GM12801 (cell line): Measurements from ENCODE around the gene PNPT1.

Experiments
- TF ChIP-seq, protein P1 (sequence below): IDR thresholded peaks from one replicate; pipeline ENCODE4 v1.5.1; 2011; ENCODE audit warnings: control low read depth; ENCODE audit not compliant: insufficient read length; ENCODE audit errors: extremely low read depth

The PNPT1 gene

DNA sequence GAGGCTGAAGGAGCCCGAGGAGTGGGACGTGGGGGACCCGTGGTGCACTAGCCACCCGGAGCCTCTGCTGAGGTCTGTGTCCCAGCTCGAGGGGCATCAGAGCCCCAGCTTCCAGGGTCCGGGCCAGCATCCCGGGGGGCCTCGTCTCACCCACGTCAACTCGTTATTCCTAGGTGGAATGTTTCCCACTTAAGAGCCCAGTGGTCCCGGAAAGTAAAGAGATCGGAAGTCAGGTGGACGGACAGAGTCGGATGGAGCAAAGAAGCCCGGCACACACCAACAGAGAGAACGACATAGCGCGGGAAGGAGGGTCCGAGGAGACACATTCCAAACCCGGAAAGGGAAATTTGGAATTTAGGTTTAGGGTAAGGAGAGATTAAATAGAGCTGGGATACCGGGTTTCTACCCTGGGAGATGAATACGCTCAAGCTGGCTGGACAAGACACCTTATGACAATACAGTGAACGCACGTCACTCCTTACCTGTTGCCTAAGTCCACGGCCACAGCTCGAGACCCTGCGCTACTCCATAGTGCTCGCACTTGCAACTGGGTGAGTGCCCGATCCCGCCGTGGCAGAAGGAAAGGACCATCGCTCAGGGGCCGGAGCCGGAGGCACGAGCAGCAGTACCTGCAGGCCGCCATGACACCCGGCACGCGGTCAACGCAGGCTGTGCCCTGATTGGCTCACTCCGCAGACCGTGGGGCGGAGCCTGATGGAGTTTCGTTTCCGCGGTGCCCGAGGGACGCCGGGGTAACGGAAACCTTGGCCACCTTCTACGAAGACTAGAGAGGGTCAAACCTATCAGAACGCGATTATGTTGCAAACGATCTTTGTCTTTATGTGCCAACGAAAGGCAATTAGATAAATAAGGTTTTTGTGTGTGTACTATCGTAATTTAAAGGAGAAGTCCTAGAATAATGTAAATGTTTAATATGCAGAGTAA is at the start of gene PNPT1:
TSS of gene PNPT1 (minus strand) at position 664 of the 945 bp plus-strand sequence. CDS start at position 643, 21 bp downstream.
- TF ChIP-seq, protein P1, sequence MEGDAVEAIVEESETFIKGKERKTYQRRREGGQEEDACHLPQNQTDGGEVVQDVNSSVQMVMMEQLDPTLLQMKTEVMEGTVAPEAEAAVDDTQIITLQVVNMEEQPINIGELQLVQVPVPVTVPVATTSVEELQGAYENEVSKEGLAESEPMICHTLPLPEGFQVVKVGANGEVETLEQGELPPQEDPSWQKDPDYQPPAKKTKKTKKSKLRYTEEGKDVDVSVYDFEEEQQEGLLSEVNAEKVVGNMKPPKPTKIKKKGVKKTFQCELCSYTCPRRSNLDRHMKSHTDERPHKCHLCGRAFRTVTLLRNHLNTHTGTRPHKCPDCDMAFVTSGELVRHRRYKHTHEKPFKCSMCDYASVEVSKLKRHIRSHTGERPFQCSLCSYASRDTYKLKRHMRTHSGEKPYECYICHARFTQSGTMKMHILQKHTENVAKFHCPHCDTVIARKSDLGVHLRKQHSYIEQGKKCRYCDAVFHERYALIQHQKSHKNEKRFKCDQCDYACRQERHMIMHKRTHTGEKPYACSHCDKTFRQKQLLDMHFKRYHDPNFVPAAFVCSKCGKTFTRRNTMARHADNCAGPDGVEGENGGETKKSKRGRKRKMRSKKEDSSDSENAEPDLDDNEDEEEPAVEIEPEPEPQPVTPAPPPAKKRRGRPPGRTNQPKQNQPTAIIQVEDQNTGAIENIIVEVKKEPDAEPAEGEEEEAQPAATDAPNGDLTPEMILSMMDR = no peak

GRCh38 chr2:55742996-55743395 is 49.4 kb upstream of the PNPT1 start:
- TF ChIP-seq, protein P1 = no peak

DNA sequence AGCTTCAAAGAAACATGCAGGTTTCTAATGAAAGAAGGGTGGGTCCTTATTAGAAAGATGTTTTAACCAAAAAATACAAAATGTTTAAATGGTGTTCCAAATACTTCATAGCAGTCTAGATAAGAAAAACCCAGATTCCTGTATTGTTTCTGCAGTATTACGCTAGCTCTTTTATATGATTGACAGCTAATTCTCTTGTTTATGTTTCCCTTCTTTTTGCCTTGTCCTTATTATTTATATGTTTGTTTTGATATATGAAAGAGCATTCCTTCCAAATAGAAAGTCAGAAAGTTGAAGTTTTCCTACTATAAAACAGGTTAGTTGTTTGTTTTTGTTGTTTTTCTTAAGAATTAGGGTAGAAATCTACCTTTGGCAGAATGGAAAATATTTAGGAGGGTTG is 41.1 kb upstream of the PNPT1 start:
- TF ChIP-seq, protein P1 = no peak

DNA sequence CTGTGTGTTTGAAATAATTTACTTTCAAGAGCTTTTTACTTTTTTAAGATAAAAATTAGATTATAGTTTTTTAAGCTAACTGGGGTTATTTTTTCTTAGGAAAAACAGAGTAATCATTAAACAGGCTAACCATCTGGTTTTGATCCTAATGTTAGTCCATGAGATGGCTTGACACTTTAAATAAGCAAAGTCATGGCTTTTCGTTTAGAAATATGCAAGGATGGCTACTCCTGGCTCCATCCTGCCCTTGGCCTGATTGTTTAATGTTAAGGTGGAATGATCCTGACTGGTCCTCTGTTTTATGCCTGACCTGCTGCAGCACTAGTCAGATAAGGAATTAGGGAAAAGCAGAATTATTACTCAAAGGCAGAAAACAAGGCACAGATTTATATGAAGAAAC is 39.7 kb upstream of the PNPT1 start:
- TF ChIP-seq, protein P1 = no peak

DNA sequence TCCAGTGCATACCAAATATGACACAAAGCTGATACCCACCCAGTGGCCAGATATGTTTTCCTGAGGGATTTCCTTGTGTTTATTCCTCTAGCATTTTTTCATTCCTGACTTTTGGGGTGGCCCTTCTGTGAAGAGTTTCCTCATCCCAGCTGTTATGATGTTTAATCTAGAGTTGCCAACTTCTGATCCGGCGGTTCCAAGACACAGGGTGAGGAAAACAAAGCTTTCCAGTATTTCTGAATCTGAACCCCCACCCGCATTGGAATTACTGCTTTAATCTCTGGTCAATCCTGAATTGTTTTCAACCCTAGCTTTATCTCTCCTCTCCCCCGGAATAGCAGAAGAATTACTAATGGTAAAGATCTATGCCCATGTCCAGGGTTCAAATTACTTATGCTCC is 39.2 kb upstream of the PNPT1 start:
- TF ChIP-seq, protein P1 = no peak

- TF ChIP-seq, protein P1 = no peak
These were observed 35.6 kb upstream of the PNPT1 start for GRCh38 chr2:55729136-55729685.

- TF ChIP-seq, protein P1 = no peak
These were observed 28.1 kb upstream of the PNPT1 start for GRCh38 chr2:55721596-55722215.
